COLO829 (cell line): ENCODE data around the gene FCHSD2.
"Not testable (repeated sequence)": the region's sequence is repeated elsewhere in the genome, so short reads cannot be mapped to it uniquely, and the experiment has no call there.

Source experiments
- DNase-seq: peaks from one replicate; pipeline ENCODE4 v3.0.0; 2012; ENCODE audit warnings: low spot score

FCHSD2 gene

GRCh38 chr11:72924568-72925190 is 217.4 kb downstream of the FCHSD2 start:
- peak; percentile 19 for DNase-seq

DNA sequence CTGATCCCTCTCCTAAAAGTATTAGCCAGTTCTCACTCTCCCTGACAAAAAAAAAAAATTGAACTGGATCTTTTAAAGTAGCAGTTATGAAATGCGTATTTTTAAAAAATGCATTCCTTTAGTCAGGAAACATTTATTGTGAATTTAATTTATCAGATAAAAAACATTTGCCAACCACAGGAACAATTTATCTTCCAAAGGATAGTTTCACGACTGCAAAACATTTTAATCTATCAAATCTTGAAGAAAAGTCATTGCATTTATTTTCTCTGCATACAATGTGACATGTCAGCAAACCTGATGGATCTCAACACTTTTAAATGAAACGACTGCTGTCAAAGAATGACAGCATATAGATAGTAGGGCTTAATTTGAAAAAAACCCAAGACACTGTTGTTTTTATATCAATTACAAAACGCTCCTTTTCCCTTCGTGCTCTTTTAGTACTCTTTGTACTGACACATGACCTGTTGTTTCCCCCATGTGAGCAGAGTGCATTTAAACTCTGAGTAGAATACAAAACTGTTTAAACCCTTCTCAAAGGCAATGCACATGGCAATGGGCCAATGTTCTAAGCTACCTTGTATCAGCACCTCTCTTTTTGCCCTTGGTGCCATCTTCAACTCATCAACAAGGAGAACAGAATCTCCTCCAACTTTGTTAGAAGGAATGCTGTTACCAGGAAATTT is 220.9 kb downstream of the FCHSD2 start:
- no peak for DNase-seq

DNA sequence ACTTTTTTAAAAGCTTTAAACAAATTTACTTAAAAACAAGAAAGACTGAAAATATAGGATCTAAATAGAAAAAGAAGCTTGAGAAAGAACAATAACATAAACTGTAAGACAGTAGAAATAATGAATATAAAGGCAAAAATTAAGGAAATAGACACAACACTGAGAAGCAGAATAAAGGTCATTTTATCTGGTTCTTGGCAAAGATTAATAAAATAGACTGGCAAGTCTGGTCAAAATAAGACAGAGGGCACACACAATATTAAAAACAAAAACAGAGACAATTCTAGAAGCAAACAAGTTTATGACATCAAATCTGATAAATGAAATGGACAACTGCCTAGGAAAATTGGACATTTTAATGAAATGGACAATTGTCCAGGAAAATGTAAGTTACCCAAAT is 222.1 kb downstream of the FCHSD2 start:
- no peak for DNase-seq

DNA sequence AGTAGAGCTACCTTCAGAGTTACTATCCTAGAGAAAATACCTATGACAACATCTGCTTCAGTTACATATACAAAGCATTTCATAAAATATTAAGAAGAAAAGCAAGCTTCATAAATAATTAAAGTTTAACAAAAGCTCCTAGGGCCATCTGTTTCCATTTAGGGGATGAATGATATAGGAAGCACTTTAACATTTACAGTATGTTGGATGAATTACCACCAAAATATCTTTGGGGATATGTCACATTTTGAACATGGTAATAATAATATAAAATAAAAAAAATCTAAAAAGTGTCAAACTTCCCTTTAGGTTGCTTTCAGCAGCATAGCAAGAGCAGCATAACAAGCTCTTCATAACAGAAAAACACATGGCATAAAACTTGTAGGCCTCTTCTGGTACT is 223.3 kb downstream of the FCHSD2 start:
- DNase-seq: no peak

DNA sequence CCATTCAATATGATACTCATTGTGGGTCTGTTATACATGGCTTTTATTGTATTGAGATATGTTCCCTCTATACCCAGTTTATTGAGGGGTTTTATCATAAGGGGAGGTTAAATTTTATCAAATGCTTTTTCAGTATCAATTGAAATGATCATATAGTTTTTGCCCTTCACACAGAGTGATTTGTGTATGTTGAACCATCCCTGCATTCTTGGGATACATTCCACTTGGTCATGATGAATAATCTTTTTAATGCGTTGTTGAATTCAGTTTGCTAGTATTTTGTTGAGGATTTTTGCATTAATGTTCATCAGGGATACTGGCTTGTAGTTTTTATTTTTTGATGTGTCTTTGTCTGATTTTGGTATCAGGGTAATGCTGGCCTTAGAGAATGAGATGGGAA is 229.9 kb downstream of the FCHSD2 start:
- DNase-seq: no peak

DNA sequence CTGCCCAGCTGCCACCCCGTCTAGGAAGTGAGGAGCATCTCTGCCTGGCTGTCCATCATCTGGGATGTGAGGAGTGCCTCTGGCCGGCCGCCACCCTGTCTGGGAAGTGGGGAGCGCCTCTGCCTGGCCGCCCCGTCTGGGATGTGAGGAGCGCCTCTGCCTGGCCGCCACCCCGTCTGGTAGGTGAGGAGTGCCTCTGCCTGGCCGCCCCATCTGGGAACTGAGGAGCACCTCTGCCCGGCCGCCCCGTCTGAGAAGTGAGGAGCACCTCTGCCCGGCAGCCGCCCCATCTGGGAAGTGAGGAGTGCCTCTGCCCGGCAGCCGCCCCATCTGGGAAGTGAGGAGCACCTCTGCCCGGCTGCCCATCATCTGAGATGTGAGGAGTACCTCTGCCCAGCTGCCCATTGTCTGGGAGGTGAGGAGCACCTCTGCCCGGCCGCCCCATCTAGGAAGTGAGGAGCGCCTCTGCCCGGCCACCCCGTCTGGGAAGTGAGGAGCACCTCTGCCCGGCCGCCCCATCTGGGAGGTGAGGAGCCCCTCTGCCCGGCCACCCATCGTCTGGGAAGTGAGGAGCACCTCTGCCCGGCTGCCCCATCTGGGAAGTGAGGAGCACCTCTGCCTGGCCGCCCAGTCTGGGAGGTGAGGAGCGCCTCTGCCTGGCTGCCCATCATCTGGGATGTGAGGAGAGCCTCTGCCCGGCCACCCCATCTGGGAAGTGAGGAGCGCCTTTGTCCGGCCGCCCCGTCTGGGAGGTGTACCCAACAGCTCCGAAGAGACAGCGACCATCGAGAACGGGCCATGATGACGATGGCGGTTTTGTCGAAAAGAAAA is 232.3 kb downstream of the FCHSD2 start:
- DNase-seq: not testable (repeated sequence)

DNA sequence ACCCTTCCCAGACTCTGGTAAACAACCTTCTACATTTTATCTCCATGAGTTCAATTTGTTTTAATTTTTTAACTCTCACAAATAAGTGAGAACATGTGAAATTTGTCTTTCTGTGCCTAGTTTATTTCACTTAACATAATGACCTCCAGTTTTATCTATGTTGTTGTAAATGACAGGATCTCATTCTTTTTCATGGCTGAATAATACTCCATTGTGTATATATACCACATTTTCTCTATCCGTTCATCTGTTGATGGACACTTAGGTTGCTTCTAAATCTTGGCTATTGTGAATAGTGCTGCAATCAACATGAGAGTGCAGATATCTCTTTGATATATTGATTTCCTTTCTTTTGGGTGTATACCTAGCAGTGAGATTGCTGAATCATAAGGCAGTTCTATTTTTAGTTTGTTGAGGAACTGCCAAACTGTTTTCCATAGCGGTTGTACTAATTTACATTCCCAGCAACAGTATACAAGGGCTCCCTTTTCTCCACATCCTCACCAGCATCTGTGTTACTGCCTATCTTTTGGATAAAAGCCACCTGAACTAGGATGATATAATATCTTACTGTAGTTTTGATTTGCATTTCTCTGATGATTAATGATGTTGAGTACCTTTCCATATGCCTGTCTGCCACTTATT is 234.0 kb downstream of the FCHSD2 start:
- DNase-seq: no peak

DNA sequence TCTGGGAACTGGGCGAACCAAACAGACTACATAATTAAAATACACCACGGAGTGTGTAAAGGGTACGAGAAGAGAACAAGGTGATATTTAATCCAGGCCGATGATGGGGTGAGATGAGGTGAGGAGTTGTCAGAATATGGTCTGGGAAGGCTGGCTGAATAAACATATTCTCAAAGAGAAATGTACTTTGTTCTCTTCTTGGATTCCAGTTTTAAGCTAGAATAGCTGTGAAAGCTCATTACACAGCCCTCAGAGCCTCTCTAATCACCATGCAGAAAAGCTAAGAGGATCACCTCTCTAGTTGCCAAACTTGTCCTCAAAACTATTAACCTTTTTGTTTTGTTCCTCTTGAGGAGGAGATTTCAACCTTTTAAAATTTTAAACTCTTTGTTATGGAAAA is 238.1 kb downstream of the FCHSD2 start:
- DNase-seq: no peak

DNA sequence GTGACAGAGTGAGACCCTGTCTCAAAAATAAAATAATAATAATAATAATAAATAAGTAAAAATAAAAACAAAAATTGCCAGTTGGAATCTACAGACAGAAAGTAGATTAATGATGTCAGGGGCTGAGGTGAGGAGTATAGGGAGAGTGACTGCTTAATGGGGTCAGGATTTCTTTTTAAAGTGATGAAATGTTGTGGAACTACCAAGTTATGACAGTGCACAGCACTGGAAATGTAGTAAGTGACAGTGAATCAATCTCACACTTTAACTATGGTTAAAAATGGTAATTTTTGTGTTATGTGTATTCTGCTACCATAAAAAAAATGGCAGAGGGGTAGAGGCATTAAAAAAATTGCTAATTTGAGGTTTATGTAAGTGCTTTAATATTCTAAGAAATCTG is 240.7 kb downstream of the FCHSD2 start:
- DNase-seq: no peak

DNA sequence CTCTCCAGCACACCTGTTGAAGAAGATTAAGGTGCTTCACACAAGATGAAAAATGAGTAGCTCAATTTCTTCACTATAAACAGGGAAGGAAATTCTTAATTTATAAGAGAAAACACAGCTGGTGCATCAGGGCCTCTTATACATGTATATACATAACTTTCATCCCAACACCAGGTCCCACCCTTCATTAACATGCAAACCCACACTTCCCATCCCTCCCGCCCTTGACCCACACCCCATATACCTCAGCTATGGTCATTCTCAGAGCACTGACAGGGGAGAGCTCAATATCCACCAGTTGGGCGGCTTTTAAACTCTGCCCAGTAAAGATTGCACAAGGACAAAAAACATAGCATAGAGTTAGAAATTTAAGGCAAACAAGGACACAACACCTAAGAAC is 242.1 kb downstream of the FCHSD2 start:
- DNase-seq: no peak

DNA sequence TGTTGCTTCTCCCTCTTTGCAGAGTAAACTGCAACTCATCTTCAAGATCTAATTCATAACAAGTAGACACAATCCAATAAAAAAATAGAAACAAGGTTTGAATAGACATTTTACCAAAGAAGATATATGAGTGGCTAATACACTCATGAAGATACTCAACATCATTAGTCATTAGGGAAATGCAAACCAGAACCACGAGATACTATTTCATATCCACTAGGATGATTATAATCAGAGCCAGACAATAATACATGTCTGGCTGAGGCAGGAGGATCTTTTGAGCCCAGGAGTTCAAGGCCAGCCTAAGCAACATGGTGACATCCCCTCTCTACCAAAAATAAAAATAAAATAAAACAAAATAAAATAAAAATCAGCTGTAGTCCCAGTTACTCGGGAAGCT is 242.9 kb downstream of the FCHSD2 start:
- DNase-seq: no peak

- no peak for DNase-seq
Measured at GRCh38 chr11:72897506-72897905, 244.6 kb downstream of the FCHSD2 start.

DNA sequence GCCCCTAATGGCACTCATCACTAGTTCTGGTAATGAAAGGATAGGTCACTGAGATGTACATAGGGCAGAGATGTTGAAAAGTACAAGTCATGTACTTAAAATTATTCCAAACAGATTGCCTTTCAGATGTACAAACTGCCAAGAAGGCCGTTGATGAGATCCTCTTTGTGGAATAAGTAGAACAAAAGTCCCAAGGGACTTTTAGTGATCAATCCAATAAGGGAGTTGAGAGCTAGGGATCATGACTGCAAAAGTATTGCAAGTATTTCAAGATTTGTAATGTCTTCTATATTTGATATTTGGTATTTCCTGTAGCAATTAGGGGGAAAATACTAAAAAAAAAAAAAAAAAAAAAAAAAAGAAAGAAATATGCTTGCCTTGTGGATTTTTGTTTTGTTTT is 245.7 kb downstream of the FCHSD2 start:
- no peak for DNase-seq

DNA sequence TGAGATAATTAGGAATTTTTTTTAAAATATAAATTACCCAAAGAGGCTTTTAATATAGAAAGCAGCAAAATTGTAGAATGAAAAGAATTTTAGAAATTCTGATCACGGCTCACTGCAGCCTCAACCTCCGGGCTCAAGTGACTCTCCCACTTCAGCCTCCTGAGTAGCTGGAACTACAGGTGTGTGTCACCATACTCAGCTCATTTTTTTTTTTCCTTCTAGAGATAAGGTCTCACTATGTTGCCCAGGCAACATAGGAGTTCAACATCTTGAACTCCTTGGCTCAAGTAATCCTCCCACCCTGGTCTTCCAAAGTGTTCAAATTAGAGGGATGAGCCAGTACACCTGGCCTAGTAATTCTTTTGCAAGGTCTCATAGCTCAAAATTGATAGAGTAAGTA is 251.2 kb downstream of the FCHSD2 start:
- DNase-seq: no peak

- DNase-seq: no peak
Measured at GRCh38 chr11:72886619-72887018, 255.5 kb downstream of the FCHSD2 start.

GRCh38 chr11:72885749-72886609 is 256.1 kb downstream of the FCHSD2 start:
- DNase-seq: no peak

- DNase-seq: no peak
Measured at GRCh38 chr11:72876147-72876546, 266.0 kb downstream of the FCHSD2 start.

DNA sequence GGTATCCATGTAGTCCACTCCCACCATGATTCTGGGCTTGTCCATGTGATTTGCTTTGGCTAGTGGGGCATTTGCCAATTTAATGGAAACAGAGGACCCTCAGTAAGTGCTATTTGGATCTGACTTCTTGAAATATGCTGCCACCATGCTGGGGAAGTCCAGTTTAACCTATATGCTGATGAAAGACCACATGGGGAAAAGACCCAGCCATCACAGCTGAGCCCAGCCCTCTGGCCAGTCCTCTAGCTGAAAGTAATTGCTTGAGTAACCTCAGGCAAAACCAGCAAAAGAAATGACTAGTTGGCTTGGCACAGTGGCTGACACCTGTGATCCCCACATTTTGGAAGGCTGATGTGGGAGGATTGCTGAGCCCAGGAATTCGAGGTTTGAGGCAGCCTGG is 266.4 kb downstream of the FCHSD2 start:
- no peak for DNase-seq

GRCh38 chr11:72872012-72872411 is 270.1 kb downstream of the FCHSD2 start:
- no peak for DNase-seq

DNA sequence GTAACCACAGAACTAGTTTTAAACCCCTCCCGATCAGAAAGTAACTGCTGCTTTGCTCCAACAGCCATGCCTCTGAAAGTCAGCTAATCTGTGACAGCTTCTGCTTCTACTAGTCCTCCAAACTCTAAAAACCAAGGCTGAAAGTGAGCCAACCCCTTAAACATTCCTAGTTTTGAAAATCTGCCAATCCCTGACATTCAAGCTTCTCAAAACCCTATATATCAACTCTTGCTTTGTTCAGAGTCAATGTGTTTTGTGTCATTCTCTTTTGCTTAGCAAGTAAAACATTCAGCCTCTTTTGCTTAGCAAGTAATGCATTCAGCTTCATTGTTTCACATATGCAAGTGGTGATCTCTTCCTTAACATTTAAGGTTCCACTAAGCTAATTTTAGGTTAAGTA is 271.0 kb downstream of the FCHSD2 start:
- DNase-seq: no peak

GRCh38 chr11:72869831-72870230 is 272.3 kb downstream of the FCHSD2 start:
- no peak for DNase-seq

DNA sequence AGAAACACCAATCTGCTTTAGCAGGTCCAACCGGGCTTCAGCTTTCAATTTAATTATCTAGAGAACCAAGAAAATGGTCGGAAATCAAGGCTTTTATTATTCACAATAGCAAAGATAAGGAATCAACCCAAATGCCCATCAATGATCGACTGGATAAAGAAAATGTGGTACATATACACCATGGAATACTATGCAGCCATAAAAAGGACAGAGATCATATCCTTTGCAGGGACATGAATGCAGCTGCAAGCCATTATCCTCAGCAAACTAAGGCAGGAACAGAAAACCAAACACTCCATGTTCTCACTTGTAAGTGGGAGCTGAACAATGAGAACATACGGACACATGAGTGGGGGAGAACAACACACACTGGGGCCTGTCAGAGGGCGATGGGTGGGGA is 274.1 kb downstream of the FCHSD2 start:
- no peak for DNase-seq
